Measurements from ENCODE around the gene CABLES2.

GRCh38 chr20:62359491-62360121 is 47.5 kb downstream of the CABLES2 start:
- 0 out of 2 replicates have a peak, but pooled peaks have one; percentile 10 for TF ChIP-seq RAD21 (IDR thresholded peaks at IDR 0.05; ENCODE audit: low read depth)
- no peak for TF ChIP-seq CREB1 (IDR thresholded peaks at IDR 0.05; ENCODE audit: low read depth)
- peak; percentile 25 for TF ChIP-seq TEAD4 (IDR thresholded peaks at IDR 0.05)
- TF ChIP-seq CEBPB (IDR thresholded peaks at IDR 0.05): peak; percentile 39; the same call in 1 of the 2 replicates
- TF ChIP-seq REST (IDR thresholded peaks at IDR 0.05; ENCODE audit: low read depth): no peak
- TF ChIP-seq MAX (IDR thresholded peaks at IDR 0.05): peak; percentile 0; the same call in 1 of the 2 replicates
- peak; percentile 82 for TF ChIP-seq EP300 (IDR thresholded peaks at IDR 0.05; ENCODE audit: borderline replicate concordance)
- TF ChIP-seq NFIC (IDR thresholded peaks at IDR 0.05): peak; percentile 91
- no peak for TF ChIP-seq TAF1 (IDR thresholded peaks at IDR 0.05; ENCODE audit: low read depth)
- TF ChIP-seq EGR1 (IDR thresholded peaks at IDR 0.05): 0 out of 2 replicates have a peak, but pooled peaks have one; percentile 29
- peak; percentile 6; the same call in 1 of the 2 replicates for TF ChIP-seq ZBTB7A (IDR thresholded peaks at IDR 0.05; ENCODE audit: low read depth)
- TF ChIP-seq FOXM1 (IDR thresholded peaks at IDR 0.05; ENCODE audit: borderline replicate concordance, low read depth): peak; percentile 77
